ENCODE results near the gene FBXL14. TPM values are rescaled to one million over a fixed set of nuclear protein-coding genes. Genes with fewer than 3 reads are reported as not detected.
"Not testable (repeated sequence)": the region's sequence is repeated elsewhere in the genome, so short reads cannot be mapped to it uniquely, and the experiment has no call there.

FBXL14 gene
- polyA plus RNA-seq, 3 donors = 11.0 to 17.2 (median 14.6) TPM

DNA sequence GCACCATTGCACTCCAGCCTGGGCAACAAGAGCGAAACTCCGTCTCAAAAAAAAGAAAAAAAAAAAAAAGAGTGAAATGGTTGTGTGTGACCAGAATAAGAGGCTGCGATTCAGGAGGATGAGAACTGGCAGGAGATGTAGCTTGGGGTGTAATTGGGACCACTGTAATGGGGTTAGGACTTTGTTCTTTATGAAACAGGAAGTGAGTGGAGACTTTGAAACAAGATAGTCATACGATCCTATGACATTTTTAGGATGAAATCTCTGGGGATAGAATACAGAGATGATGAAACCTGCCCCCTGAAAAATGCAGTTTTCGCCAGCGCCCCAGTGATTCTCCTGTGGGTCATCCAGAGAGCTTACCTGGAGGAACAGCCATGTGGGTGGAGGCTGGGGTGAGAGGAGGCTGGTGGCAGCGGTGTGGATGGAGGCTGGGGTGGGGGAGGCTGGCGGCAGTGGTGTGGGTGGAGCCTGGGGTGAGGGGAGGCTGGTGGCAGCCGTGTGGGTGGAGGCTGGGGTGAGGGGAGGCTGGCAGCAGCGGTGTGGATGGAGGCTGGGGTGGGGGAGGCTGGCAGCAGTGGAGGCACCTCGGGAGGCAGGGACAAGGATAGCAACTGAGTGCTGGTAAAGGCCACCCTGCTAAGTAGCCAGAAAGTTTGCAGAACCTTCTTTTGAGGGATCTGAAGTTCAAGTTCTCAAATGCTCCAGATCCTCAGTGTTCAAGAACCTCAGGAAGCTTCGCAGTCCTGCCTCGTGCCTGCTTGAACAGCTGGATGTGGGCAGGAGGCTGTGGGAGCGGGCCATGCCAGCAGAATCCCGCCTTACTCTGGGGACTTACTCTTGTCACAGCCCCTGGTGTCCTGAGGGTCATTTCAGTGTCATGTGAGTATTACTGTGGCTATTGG is 20.2 kb downstream of the FBXL14 start:
- no peak for DNase-seq

DNA sequence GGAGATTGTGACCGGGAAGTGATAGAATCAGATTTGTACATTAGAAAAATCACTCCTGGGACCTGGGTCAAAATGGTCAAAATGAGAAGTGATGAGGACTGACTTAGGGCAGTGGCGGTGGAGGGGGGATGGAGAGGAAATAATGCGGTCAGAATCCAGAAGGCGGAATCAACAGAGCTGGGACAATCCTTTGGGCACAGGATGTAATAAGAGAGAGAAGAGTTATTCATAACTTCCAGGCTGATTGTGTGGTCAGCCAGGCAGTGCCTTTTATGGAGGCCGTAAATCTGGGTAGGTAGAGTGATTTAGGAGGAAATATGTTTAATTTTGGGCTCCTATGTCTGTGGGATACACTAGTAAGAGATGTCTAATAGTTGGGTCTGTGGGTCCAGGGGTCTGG is 21.6 kb downstream of the FBXL14 start:
- DNase-seq = no peak

DNA sequence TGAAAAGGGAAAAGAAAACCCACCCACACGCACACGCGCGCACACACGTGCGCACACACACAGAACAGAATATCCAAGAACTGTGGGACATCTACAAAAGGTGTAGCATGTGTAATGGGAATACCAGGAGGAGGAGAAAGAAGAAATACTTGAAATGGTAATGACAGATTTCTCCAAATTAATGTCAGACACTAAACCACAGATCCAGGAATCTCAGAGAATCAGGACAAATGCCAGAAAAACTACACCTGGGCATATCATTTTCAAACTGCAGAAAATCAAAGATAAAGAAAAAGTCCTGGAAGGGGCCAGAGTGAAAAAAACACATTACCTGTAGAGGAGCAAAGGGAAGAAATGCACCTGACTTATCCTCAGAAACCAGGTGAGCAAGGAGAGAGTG is 26.5 kb downstream of the FBXL14 start:
- DNase-seq = no peak

DNA sequence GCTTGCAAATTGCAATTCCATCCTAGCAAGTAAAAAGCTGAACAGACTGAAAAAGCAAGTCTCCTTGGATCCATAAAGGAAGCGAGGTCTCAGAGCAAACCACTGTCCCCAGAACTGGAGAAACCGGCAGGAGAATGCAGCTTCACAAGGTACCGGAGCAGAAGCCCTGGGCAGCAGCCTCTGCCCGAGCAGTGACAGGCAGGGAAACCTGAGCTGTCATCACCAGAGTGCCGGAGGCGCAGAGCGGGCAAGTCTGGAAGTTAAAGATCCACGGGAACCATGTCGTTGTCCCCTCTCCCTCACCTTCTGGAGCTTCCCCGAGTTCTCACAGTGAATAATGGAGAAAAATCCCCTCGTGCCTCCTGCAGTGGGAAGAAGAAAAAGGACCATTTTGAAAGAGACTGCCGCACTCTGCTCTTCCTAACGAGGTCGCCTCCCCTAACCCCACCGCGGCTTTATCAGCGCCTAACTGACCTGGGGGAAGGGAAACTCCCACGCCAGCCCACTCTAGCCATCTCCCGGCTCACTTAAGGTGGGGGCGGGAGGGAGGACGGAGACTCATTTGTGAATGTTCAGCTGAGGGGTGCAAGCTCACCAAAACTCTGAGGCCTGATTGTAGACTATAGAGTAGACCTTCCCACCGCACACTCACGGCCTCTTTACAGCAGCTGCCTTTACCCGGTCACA is 27.8 kb downstream of the FBXL14 start:
- DNase-seq = no peak

DNA sequence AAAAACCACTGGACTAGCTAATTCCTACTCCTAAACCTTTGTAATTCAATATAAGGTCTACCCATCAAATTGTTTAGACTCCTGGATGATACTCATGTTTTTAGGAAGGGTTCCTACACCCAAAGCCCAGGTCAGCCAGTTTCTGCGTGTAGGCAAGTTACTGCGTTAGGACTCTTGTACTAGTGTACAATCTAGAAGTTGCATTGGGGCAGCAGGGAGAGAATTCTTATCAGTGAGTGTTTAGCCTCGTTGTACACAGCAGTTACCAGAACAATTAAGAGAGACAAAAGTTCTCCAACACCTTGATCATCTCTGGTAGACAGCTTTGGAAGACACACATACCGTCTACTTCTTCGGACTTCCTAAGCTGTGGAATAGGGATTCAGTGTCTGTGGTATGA is 29.2 kb downstream of the FBXL14 start:
- DNase-seq = no peak

DNA sequence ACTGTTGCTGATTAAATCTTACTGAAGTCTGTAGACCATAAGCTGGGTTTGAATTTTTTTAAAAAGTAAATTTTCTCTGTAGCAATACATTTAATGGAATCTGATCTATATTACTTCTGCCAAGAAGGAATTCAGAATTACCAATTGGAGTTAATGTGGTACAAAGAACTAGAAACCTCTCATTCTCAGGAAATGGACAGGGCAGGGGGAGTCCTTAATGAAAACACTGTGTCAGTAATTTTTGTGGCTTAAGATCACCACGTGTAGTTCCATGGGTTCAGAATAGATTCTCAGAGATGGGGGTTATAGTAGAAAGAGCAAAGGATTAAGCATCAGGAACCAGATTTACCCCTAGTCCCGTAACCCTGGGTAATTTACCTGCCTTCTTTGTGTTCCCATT is 30.3 kb downstream of the FBXL14 start:
- DNase-seq = no peak

DNA sequence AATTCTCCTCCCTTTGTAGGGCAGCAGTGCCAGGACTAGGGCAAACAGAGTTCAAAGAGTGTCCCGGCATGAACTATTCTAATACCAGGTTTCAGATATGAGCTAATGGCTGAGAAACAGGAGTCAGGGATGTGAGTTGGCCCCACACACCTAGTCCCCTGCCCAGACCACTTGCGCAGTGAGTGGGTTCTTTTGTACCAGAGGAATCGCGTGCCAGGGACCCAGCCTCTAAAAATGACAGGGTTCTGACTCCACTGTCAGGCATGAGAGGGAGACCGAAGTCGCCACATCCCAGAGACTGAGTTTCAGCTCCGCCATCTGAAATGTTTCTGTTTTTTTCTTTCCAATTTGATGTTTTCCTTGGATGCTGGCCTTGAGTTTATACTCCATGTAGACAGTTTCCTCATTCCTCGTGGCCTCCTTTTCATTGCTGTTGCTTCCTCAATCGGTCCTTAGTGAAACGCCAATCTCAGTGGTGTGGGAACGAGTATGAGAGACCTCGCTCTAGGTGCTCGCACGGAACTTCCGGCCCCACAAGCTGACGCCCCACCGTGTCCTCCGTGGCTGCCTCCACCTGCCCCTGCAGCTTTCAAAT is 31.5 kb downstream of the FBXL14 start:
- DNase-seq = no peak

DNA sequence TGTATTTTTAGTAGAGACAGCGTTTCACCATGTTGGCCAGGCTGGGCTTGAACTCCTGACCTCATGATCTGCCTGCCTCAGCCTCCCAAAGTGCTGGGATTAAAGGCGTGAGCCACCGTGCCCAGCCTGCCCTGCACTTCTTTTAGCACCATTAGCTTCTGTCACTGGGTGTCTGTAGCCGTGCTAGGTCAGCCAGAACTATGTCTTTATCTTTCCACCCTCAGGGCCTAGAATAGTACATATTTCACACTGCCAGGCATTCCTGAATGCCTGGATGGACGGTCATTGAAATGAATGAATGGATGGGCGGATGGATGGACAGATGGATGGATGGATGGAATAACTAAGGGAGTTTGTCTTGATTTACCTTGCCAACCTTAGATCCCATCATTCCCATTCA is 33.7 kb downstream of the FBXL14 start:
- no peak for DNase-seq

DNA sequence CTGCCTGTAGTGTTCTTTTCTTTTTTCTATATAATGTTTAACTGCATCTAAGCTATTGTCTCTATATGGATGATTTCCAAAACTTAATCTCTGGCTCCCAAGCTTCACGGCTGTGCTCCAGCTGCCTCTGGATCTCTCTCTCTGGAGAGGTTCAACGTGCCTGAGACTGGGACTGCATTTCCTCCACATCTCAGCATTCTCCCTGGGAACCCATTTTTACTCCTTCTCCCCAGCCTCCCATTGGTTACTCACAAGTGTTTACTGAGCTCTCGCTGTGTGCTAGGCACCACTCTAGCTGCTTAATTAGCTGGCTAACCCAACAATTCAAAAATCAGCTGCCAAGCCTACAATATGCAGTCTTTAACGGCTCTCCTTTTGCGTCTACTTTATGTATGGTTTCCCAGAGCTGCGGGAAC is 34.7 kb downstream of the FBXL14 start:
- no peak for DNase-seq

DNA sequence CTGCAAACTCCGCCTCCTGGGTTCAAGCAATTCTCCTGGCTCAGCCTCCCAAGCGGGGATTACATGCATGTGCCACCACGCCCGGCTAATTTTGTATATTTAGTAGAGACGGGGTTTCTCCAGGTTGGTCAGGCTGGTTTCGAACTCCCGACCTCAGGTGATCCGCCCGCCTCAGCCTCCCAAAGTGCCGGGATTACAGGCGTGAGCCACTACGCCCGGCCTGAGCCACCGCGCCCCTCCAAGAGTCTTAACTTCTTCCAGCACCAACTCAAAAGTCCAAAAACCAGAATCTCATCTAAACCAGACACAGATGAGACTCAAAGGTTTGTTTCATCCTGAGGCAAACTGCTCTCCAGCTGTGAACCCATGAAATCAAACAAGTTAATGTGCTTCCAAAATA is 36.3 kb downstream of the FBXL14 start:
- DNase-seq = not testable (repeated sequence)

DNA sequence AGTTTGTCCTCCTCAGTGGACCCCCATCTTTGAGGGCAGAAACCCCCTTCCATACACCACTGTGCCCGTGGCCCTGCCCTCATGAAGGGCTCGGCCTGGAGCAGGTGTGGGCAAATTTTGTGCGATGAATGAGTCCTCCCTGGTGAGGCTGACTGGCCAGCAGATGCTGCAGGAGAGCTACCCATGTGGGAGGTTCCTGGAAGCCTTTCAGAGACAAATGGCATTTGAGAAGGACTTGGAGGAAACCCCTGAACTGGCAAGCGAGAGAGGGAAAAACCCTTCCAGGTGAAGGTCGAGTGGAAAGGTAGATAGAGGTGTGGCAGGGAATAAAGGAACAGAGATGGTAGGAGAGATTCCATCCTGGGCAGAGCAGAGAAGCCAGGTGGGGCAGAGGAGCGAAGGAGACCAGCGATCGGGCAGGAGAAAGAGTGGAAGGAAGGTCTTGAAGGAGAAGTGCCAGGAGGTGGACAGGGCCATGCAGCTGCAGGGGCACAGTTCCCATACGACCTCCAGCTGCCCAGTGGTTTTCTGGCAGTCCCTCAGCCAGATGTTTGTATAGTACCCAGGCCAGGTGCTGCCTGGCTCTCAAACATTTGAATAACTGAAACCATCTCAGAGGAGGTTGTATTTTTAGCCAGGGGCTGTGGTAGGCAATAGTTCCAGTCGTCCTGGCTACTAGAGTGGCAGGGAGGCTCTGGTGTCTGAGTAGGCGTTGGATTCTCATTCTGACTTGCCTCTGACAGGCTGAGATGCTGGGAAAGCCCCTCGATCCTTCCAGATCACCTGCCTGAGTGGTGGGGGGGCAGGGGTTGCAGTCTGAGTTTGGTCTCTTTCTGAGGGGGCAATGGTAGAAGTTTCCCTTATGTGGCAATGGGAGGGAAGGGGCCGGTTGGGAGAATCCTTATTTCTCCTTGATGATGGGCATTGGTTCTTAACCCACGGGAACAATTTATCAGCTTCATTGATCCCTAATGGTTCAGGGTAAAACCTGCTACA is 40.1 kb downstream of the FBXL14 start:
- DNase-seq = no peak

DNA sequence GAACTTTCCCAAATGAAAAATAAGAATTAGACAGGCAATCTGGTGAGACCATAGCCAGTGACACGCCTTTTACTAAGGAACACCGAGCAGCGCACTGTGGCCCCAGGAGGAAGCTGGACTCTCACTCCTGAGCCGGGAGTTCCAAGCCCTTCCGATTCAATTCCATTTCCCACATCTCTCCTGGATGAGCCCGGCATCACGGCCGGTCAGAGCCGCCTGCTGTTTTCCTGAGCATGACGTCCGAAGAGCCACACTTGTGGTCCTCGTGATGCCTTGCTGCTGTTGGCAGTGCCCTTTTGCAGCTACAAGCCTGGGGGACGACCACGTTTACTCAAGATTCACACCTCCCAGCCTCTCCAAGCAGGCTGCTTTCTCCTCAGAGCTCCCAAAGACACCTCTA is 40.8 kb downstream of the FBXL14 start:
- DNase-seq = no peak

DNA sequence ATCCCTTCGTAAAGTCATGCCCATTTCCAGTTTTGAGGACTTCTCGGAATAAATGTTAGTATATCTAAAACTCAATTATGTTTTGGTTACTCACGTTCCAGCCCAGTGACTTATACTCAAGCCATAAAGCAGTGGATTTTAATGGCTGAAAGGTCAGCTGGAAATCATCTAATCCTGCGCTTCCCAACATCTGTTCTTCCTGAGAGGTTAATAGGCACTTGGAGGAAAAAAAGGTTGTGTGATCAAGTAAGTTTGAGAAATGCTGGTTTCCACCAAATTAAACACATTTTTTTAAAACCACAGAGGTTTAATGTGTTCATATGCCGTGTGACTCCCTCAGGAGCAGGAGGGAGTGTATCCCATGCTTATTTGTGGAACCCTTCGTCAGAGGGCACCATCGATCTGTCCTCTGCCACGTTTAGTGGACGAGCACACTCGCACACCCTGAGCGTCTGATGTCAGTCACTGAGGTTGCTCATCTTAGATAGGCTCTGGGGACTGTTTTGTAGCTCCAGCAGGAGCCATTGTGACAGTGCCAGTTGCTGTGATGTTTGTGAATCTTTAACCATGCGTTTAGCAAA is 41.4 kb downstream of the FBXL14 start:
- DNase-seq = no peak

DNA sequence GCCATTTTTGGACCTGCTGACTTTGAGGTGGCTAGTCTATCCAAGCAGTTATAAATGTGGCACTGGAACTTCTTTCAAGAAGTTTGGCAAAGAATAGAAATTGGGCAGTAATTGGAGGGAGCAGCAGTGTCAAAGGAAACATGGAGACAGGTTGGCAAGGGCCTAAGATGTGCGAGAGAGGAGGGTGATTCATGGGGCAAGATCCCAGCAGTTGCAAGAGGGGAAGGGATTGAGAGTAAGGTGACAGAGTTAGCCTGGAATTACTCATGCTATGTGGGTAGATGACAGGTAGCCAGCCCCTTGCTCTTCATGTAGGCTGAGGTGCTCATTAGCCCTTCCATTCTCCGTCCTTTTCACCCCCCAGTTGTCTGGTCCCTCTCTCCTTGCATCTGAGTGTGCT is 42.2 kb downstream of the FBXL14 start:
- no peak for DNase-seq

DNA sequence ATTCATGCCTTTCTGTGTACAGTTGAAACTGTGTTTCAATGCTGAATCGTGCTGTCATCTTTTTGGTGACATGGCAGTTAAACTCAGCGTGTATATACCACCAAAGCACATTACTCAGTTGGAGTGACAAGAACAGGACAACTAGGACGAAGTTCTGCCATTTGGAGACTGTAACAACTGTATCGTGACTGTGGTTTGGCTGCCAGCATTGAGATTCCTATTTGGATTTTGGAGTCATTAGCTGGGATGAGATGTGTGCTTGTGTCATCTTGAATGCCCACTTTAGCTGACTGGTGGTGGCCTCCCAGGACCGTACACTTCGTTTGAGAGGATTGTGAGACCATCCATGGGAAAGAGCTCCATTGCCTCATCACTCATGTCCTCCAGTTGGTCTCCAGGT is 42.9 kb downstream of the FBXL14 start:
- no peak for DNase-seq

DNA sequence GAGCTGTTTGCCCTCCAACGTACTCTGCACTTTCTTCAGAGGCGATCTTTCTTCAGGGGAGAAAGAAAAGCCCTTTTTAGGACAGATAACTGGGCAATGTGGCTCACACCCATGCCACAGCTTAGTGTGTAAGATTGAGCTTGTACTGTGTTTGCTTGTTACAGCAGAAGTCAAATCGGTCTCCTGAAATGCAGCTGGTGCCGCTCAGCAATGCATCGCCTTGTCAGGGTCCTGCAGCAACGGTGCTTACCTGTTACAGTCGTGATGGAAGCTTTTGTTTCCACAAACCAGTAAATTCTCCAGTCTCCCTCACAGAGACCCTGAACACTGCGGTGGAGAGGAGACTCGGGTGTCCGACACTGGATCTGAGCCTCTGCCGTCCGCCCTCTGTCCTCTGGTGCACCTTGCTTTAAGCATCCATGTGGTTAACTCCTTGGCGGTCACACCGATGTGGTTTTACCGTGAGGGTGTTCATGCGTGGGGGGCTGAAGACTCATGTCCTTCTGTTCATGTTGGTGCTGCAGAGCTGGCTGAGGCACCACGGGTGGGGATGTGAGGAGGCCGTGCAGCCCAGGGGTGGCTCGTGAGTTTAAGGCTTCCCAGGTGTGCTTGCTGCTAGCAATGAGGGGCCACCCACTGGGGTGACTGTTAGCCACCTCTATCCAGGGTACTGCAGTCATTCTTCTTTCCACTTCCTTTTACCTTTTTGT is 47.3 kb downstream of the FBXL14 start:
- DNase-seq = no peak

DNA sequence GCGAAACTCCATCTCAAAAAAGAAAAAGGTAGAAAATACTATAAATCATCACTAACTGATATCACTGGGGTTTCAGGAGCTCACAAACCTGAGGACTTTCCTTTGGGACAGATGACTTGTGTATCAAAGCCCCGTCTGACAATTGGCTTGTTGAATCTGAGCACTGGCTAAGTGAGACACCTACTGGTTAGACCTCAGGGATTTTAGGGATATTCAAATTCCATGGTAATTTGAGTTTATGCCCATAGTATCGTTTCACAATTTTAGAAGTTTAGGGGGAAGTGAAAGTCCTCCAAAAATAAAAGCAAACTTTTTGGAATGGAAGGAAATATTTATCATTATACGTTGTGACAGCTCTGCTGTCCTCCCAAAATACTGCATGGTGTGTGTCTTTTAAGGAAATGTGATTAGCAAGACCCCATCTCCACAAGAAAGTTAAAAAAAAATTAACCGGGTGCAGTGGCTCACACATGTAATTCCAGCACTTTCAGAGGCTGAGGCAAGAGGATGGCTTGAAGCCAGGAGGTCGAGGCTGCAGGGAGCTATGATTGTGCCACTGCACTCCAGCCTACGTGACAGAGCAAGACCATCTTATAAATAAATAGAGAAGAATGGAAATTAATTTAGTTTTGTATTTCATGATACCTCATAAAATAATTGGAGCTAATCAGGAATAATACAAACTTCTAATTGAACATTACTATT is 49.2 kb downstream of the FBXL14 start:
- no peak for DNase-seq

DNA sequence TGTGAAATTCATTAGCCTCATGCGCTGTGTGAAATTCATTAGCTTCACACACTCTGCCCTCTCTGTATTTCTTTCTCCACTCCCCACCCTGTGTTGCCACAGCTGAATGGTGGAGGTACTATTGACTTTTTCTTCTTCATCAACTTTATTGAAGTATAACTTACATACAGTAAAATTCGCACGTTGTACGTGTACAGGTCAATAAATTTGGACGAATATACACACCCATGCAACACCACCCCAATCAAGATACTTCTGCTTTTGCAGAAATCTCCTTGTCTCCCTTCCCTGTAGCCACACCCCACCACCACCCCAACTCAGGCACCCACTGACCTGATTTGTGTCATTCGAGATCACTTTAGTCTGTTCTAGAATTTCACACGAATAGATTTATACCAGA is 51.8 kb downstream of the FBXL14 start:
- DNase-seq = no peak

DNA sequence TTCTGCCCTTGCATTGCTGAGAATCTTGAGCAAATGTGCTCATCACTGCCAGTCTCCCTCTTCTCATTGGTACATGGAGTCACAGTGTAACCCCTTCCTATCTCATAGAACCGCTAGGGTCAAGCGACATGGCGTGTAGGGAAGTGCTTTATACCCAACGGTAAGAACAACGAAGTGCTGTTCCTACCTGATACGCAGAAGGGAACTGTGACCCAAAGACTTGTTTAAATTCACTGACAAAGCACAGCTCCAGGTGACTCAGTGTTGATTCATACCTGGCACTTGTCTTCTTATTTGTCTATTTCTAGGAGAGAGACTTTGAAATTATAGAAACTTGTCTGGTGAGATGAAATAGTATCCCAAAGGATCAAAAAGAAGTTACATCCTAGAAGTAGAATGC is 53.7 kb downstream of the FBXL14 start:
- no peak for DNase-seq

DNA sequence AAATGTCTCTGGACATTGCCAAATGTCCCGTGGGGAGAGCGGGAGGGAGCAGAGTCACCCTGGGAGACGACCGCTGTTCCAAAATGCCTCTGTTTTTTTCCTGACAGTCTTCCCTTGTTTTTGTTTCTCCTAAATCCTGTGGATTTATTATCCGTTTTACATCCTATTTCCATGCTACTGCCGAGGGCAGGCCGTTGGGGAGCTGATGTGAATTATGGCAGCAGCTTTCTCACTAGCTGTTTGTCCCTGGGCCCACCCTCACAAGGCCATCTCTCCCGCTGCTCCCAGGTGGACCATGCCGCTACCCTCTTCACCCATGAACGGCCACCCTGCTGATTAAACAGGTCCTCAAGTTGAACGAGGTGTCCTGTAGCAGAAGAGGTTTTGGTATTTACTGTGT is 55.2 kb downstream of the FBXL14 start:
- no peak for DNase-seq
